Daoy (cell line): ENCODE measurements around the gene FAM124A. TPM values are rescaled to one million over a fixed set of nuclear protein-coding genes. Genes with fewer than 3 reads are reported as not detected.

Experiments
- total RNA-seq: library from RNA; depleted of rRNA; stranded (reverse); fragments of >200 nt; shearing (Covaris generic); gene quantifications from 2 replicates; pipeline ENCODE4 v1.2.3, GENCODE V29; 2014; rRNA removed

The FAM124A gene
- total RNA-seq, 1 experiment from 2014 or later, result 0.46 TPM

Other genes starting within 250 kb of the FAM124A start
- gene C13orf42, start 111.1 kb upstream of the FAM124A start, total RNA-seq, result not detected in 2 replicates
- not detected in 2 replicates for gene SERPINE3, start 117.3 kb downstream of the FAM124A start, total RNA-seq
- 19.1 and 26.3 TPM in 2 replicates for gene INTS6, start 230.6 kb downstream of the FAM124A start, total RNA-seq